Ishikawa (cell line): ENCODE results near the gene MAMDC2.

ENCODE experiments used
- CEBPB ChIP-seq: IDR thresholded peaks from 2 replicates; pipeline ENCODE4 v1.6.1; 2012
- EGR1 ChIP-seq: IDR thresholded peaks from 2 replicates; pipeline ENCODE4 v1.6.1; 2012
- FOXM1 ChIP-seq: IDR thresholded peaks from 2 replicates; pipeline ENCODE4 v1.6.1; 2012; ENCODE audit warnings: low read depth, borderline replicate concordance
- MAX ChIP-seq: IDR thresholded peaks from 2 replicates; pipeline ENCODE4 v1.6.1; 2012
- NFIC ChIP-seq: IDR thresholded peaks from 2 replicates; pipeline ENCODE4 v1.6.1; 2012
- REST ChIP-seq: IDR thresholded peaks from 2 replicates; pipeline ENCODE4 v1.6.1; 2012; ENCODE audit warnings: low read depth, mild to moderate bottlenecking
- ZBTB7A ChIP-seq: IDR thresholded peaks from 2 replicates; pipeline ENCODE4 v1.6.1; 2012; ENCODE audit warnings: low read depth

GRCh38 chr9:70170151-70170790 lies 126.6 kb downstream of the MAMDC2 start:
- no peak for TF ChIP-seq REST
- no peak for TF ChIP-seq NFIC
- TF ChIP-seq EGR1, result no peak
- no peak for TF ChIP-seq CEBPB
- TF ChIP-seq FOXM1, result no peak
- no peak for TF ChIP-seq ZBTB7A
- TF ChIP-seq MAX, result no peak
